ENCODE data around the gene APBB2. TPM values are rescaled to one million over a fixed set of nuclear protein-coding genes. Genes with fewer than 3 reads are reported as not detected.
A peak's percentile ranks its signal among the peaks of the same experiment; 100 is the strongest.

APBB2 gene
- total and polyA plus RNA-seq, 4 donors = 4.8 to 31.5 (median 11.2) TPM

DNA sequence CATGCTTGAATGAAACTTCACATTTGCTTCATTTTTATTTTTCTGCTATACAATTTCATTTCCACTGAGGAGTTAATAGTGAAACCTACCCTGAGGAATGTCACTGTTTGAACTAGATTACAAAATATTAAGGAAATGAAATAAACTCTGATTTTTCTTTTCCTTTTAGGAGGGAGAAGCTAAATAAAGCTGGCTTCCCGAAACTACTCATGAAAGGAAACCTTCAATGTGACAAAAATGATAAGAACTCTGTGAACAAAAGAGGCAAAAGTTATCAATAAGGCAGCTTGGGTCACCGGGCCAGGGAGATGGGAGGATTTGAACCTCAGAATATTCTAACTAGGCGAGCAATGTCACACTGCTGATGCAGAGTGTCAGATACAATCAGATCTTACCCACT is 185.2 kb downstream of the APBB2 start:
- DNase-seq (ENCODE audit: low spot score) = no peak
- Histone ChIP-seq H3K36me3 (ENCODE audit: control insufficient read depth in 4 of 4, insufficient read depth in 3 of 4, low read depth in 1 of 4, low read length in 3 of 4) (peaks cover 0 to 2% (median 0%) of the 10 kb centered on the region in 4 donors), H3K4me3 (ENCODE audit: low read depth in 1 of 3, low read length in 3 of 3) (no peak overlapping the region), H3K9ac (ENCODE audit: low read depth in 1 of 2, low read length in 2 of 2) (no peak overlapping the region), H3K9me3 (ENCODE audit: control insufficient read depth in 4 of 4, low read length in 3 of 4) (peaks cover 0 to 12% (median 7%) of the 10 kb centered on the region in 4 donors), H3K27ac (ENCODE audit: low read depth in 1 of 2, low read length in 2 of 2) (no peak overlapping the region), H3K27me3 (ENCODE audit: control insufficient read depth in 4 of 4, insufficient read depth in 4 of 4, low read length in 3 of 4) (no peaks in the 10 kb centered on the region), H3K4me1 (ENCODE audit: control insufficient read depth in 4 of 4, insufficient read depth in 4 of 4, low read length in 3 of 4) (peaks cover 0 to 2% (median 0%) of the 10 kb centered on the region in 4 donors)
- TF ChIP-seq, protein P1, sequence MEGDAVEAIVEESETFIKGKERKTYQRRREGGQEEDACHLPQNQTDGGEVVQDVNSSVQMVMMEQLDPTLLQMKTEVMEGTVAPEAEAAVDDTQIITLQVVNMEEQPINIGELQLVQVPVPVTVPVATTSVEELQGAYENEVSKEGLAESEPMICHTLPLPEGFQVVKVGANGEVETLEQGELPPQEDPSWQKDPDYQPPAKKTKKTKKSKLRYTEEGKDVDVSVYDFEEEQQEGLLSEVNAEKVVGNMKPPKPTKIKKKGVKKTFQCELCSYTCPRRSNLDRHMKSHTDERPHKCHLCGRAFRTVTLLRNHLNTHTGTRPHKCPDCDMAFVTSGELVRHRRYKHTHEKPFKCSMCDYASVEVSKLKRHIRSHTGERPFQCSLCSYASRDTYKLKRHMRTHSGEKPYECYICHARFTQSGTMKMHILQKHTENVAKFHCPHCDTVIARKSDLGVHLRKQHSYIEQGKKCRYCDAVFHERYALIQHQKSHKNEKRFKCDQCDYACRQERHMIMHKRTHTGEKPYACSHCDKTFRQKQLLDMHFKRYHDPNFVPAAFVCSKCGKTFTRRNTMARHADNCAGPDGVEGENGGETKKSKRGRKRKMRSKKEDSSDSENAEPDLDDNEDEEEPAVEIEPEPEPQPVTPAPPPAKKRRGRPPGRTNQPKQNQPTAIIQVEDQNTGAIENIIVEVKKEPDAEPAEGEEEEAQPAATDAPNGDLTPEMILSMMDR (IDR thresholded peaks at IDR 0.05; ENCODE audit: low read depth, low read length, missing input control) = no peak
- TF ChIP-seq RAD21 (IDR thresholded peaks at IDR 0.05) (peak in 1 of 2 donors; percentile 18), NR2F2 (IDR thresholded peaks at IDR 0.05) (peak; percentile 87)
- WGBS = 68% methylated on average over 3 of the region's 3 CpGs

DNA sequence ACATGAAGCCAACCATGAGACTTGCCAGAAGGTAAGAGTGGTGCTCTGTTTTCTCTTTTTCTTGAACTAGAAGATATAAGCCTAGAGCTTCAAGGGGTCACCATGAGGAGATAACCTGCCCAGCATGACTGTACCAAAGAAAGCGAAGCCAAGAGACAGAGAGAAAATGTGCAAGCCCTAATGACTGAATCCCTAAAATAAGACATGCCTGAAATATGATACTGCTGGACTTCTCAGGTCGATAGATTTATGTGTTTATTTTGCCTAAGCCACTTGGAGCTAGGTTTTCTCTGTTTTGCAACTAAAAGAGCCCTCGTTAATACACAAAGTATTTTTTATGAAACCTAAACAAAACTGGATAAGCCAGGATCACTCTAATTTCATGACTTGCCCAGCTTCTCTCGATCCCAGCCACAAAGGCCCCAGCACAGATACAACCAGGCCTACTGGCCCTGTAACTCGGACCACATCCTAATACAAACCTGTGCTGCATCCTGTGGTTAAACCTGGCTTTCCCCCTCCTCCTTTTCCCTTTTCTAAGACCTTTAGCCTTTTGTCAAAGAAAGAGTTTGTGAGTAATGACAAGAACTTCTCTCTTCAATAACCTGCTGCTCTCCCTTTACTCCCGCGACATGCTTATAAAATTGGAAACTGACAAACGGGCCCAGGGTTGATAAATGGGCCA is 185.8 kb downstream of the APBB2 start:
- Histone ChIP-seq H3K9ac (ENCODE audit: low read depth in 1 of 2, low read length in 2 of 2) (no peak overlapping the region), H3K4me3 (ENCODE audit: low read depth in 1 of 3, low read length in 3 of 3) (no peak overlapping the region), H3K4me1 (ENCODE audit: control insufficient read depth in 4 of 4, insufficient read depth in 4 of 4, low read length in 3 of 4) (peaks cover 0 to 2% (median 0%) of the 10 kb centered on the region in 4 donors), H3K27me3 (ENCODE audit: control insufficient read depth in 4 of 4, insufficient read depth in 4 of 4, low read length in 3 of 4) (no peaks in the 10 kb centered on the region), H3K9me3 (ENCODE audit: control insufficient read depth in 4 of 4, low read length in 3 of 4) (peaks cover 0 to 13% (median 7%) of the 10 kb centered on the region in 4 donors), H3K27ac (ENCODE audit: low read depth in 1 of 2, low read length in 2 of 2) (no peak overlapping the region), H3K36me3 (ENCODE audit: control insufficient read depth in 4 of 4, insufficient read depth in 3 of 4, low read depth in 1 of 4, low read length in 3 of 4) (peaks cover 0 to 2% (median 0%) of the 10 kb centered on the region in 4 donors)
- no peak for DNase-seq (ENCODE audit: low spot score)
- 73% methylated on average over 8 of the region's 8 CpGs for WGBS
- TF ChIP-seq HNF4G (IDR thresholded peaks at IDR 0.05) (no peak), RXRA (IDR thresholded peaks at IDR 0.05) (no peak), SP1 (IDR thresholded peaks at IDR 0.05) (no peak), YY1 (IDR thresholded peaks at IDR 0.05) (no peak), FOXA1 (IDR thresholded peaks at IDR 0.05) (no peak), TAF1 (conservative IDR thresholded peaks at IDR 0.05) (no peak), JUND (IDR thresholded peaks at IDR 0.05) (no peak), HNF4A (conservative IDR thresholded peaks at IDR 0.05) (no peak), EGR1 (IDR thresholded peaks at IDR 0.05; ENCODE audit: low read depth in 2 of 2) (no peak), NR2F2 (IDR thresholded peaks at IDR 0.05) (no peak), RAD21 (IDR thresholded peaks at IDR 0.05) (no peak), GABPA (IDR thresholded peaks at IDR 0.05 in 1 of 2, conservative IDR thresholded peaks at IDR 0.05 in 1 of 2) (no peak), FOXA2 (IDR thresholded peaks at IDR 0.05) (no peak)
- TF ChIP-seq, protein P1 (IDR thresholded peaks at IDR 0.05; ENCODE audit: low read depth, low read length, missing input control) = no peak
- TF ChIP-seq, protein P2, sequence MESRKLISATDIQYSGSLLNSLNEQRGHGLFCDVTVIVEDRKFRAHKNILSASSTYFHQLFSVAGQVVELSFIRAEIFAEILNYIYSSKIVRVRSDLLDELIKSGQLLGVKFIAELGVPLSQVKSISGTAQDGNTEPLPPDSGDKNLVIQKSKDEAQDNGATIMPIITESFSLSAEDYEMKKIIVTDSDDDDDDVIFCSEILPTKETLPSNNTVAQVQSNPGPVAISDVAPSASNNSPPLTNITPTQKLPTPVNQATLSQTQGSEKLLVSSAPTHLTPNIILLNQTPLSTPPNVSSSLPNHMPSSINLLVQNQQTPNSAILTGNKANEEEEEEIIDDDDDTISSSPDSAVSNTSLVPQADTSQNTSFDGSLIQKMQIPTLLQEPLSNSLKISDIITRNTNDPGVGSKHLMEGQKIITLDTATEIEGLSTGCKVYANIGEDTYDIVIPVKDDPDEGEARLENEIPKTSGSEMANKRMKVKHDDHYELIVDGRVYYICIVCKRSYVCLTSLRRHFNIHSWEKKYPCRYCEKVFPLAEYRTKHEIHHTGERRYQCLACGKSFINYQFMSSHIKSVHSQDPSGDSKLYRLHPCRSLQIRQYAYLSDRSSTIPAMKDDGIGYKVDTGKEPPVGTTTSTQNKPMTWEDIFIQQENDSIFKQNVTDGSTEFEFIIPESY (IDR thresholded peaks at IDR 0.05) = no peak
- TF ChIP-seq, protein P3, sequence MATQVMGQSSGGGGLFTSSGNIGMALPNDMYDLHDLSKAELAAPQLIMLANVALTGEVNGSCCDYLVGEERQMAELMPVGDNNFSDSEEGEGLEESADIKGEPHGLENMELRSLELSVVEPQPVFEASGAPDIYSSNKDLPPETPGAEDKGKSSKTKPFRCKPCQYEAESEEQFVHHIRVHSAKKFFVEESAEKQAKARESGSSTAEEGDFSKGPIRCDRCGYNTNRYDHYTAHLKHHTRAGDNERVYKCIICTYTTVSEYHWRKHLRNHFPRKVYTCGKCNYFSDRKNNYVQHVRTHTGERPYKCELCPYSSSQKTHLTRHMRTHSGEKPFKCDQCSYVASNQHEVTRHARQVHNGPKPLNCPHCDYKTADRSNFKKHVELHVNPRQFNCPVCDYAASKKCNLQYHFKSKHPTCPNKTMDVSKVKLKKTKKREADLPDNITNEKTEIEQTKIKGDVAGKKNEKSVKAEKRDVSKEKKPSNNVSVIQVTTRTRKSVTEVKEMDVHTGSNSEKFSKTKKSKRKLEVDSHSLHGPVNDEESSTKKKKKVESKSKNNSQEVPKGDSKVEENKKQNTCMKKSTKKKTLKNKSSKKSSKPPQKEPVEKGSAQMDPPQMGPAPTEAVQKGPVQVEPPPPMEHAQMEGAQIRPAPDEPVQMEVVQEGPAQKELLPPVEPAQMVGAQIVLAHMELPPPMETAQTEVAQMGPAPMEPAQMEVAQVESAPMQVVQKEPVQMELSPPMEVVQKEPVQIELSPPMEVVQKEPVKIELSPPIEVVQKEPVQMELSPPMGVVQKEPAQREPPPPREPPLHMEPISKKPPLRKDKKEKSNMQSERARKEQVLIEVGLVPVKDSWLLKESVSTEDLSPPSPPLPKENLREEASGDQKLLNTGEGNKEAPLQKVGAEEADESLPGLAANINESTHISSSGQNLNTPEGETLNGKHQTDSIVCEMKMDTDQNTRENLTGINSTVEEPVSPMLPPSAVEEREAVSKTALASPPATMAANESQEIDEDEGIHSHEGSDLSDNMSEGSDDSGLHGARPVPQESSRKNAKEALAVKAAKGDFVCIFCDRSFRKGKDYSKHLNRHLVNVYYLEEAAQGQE (IDR thresholded peaks at IDR 0.05) = no peak
- TF ChIP-seq, protein P4, sequence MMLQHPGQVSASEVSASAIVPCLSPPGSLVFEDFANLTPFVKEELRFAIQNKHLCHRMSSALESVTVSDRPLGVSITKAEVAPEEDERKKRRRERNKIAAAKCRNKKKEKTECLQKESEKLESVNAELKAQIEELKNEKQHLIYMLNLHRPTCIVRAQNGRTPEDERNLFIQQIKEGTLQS (IDR thresholded peaks at IDR 0.05) = no peak
- TF ChIP-seq, protein P5, sequence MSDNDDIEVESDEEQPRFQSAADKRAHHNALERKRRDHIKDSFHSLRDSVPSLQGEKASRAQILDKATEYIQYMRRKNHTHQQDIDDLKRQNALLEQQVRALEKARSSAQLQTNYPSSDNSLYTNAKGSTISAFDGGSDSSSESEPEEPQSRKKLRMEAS (IDR thresholded peaks at IDR 0.05) = no peak

Measured in liver (tissue), 9 donors.